ENCODE results near the gene PPP1R8. TPM values are rescaled to one million over a fixed set of nuclear protein-coding genes. Genes with fewer than 3 reads are reported as not detected.
A peak's percentile ranks its signal among the peaks of the same experiment; 100 is the strongest.

PPP1R8 gene
- total and polyA plus RNA-seq, 10 donors: 22.5 to 39.1 (median 29.6) TPM

- H3K27me3 ChIP-seq (replicated peaks in 1 of 7): no peaks in the 10 kb centered on the region
- H3K27ac ChIP-seq: peak overlapping the region; percentile 80 to 97 (median 92)
- H3K36me3 ChIP-seq: peaks cover 0 to 23% (median 10%) of the 10 kb centered on the region in 6 donors
- TF ChIP-seq POLR2AphosphoS5 (IDR thresholded peaks at IDR 0.05) (peak in 1 of 3 donors; percentile 41), POLR2A (IDR thresholded peaks at IDR 0.05) (no peak)
- intact Hi-C loops (cut with DNase I; ENCODE audit: low total_unique reads): no loop called here
- H3K9me3 ChIP-seq: no peaks in the 10 kb centered on the region
- WGBS, 5 donors: 2 to 12% (median 4%) methylated on average over 18 to 38 of the region's 38 CpGs
- peak overlapping the region; percentile 54 to 90 (median 74) for H3K4me3 ChIP-seq
- peaks cover 21 to 98% (median 77%) of the 10 kb centered on the region in 6 donors for H3K4me1 ChIP-seq
- DNase-seq: peak; percentile 86
These were observed 42.4 kb downstream of the PPP1R8 start for GRCh38 chr1:27872802-27873551.

GRCh38 chr1:27873671-27874384 is 43.2 kb downstream of the PPP1R8 start:
- intact Hi-C loops (cut with DNase I; ENCODE audit: low total_unique reads): no loop called here
- peak overlapping the region; percentile 54 to 90 (median 74) for H3K4me3 ChIP-seq
- TF ChIP-seq POLR2A (IDR thresholded peaks at IDR 0.05) (peak in 1 of 3 donors; percentile 17), CTCF (IDR thresholded peaks at IDR 0.05 in 8 of 11, conservative IDR thresholded peaks at IDR 0.05 in 3 of 11) (no peak), POLR2AphosphoS5 (IDR thresholded peaks at IDR 0.05) (peak in 2 of 3 donors; percentile 57 to 89)

GRCh38 chr1:27876341-27877114 is 45.9 kb downstream of the PPP1R8 start:
- TF ChIP-seq CTCF (IDR thresholded peaks at IDR 0.05 in 8 of 11, conservative IDR thresholded peaks at IDR 0.05 in 3 of 11): no peak
- no peak for TF ChIP-seq POLR2A (IDR thresholded peaks at IDR 0.05)
- TF ChIP-seq POLR2AphosphoS5 (IDR thresholded peaks at IDR 0.05): peak; percentile 55 to 74 (median 66)
- peak overlapping the region in 2 of 8 donors; percentile 54 to 83 for H3K4me3 ChIP-seq

More at GRCh38 chr1:27873671-27874384, 43.2 kb downstream of the PPP1R8 start:
- H3K36me3 ChIP-seq: peaks cover 0 to 31% (median 15%) of the 10 kb centered on the region in 6 donors
- no peaks in the 10 kb centered on the region for H3K9me3 ChIP-seq
- 33 to 53% (median 44%) methylated on average over 16 of the region's 16 CpGs for WGBS, 5 donors
- H3K4me1 ChIP-seq: peaks cover 17 to 98% (median 70%) of the 10 kb centered on the region in 6 donors
- peak overlapping the region; percentile 80 to 97 (median 92) for H3K27ac ChIP-seq
- no peaks in the 10 kb centered on the region for H3K27me3 ChIP-seq (replicated peaks in 1 of 7)
- DNase-seq: peak; percentile 91

GRCh38 chr1:27877115-27877416 is 46.5 kb downstream of the PPP1R8 start:
- H3K27me3 ChIP-seq (replicated peaks in 1 of 7): no peaks in the 10 kb centered on the region
- H3K36me3 ChIP-seq: peaks cover 0 to 64% (median 43%) of the 10 kb centered on the region in 6 donors
- H3K4me1 ChIP-seq: peaks cover 3 to 94% (median 57%) of the 10 kb centered on the region in 6 donors
- H3K4me3 ChIP-seq: peak overlapping the region in 1 of 8 donors; percentile 83
- WGBS, 5 donors: 96 to 100% (median 98%) methylated on average over 2 of the region's 2 CpGs
- intact Hi-C loops (cut with DNase I; ENCODE audit: low total_unique reads): no loop called here
- H3K9me3 ChIP-seq: no peaks in the 10 kb centered on the region
- peak overlapping the region in 6 of 8 donors; percentile 87 to 97 (median 92) for H3K27ac ChIP-seq
- TF ChIP-seq POLR2A (IDR thresholded peaks at IDR 0.05) (no peak), CTCF (IDR thresholded peaks at IDR 0.05 in 8 of 11, conservative IDR thresholded peaks at IDR 0.05 in 3 of 11) (no peak), POLR2AphosphoS5 (IDR thresholded peaks at IDR 0.05) (no peak)
- no peak for DNase-seq

More at GRCh38 chr1:27876341-27877114, 45.9 kb downstream of the PPP1R8 start:
- H3K4me1 ChIP-seq: peaks cover 3 to 94% (median 60%) of the 10 kb centered on the region in 6 donors
- H3K27ac ChIP-seq: peak overlapping the region; percentile 80 to 97 (median 92)
- WGBS, 5 donors: 82 to 92% (median 88%) methylated on average over 15 to 18 of the region's 18 CpGs
- no peaks in the 10 kb centered on the region for H3K27me3 ChIP-seq (replicated peaks in 1 of 7)
- DNase-seq: peak; percentile 76
- peaks cover 0 to 58% (median 37%) of the 10 kb centered on the region in 6 donors for H3K36me3 ChIP-seq
- no peaks in the 10 kb centered on the region for H3K9me3 ChIP-seq
- intact Hi-C loops (cut with DNase I; ENCODE audit: low total_unique reads): no loop called here

Data from spleen (tissue), 11 donors.